ENCODE data around the gene PSMC1.

GRCh38 chr14:90303473-90303872 lies 47.1 kb downstream of the PSMC1 start:
- TF ChIP-seq CTCF (conservative IDR thresholded peaks at IDR 0.05): no peak
- no peak for TF ChIP-seq ZFX (IDR thresholded peaks at IDR 0.05)
